Cardiac fibroblast (primary cell): ENCODE measurements around the gene STK11IP.

Experiments used
- DNase-seq, 2 donors: peaks; one replicate each; pipeline versions ENCODE4 v3.0.0 to v3.0.0-alpha.2; 2010; ENCODE audit warnings: low read depth in 2 of 2
- H3K4me3 ChIP-seq, 2 donors: replicated peaks in 1 of 2; 1 replicate in 1 of 2; 2 replicates in 1 of 2; pipeline ENCODE4 v1.5.1; 2011; ENCODE audit warnings: low read depth in 2 of 2, low read length in 2 of 2, mild to moderate bottlenecking in 2 of 2, moderate library complexity in 1 of 2
- TF ChIP-seq, protein P1 (sequence below): IDR thresholded peaks from one replicate; pipeline ENCODE4 v1.5.1; 2011; ENCODE audit warnings: low read depth, mild to moderate bottlenecking, low read length, inconsistent platforms

Gene STK11IP

GRCh38 chr2:219629976-219630695 is 32.5 kb downstream of the STK11IP start:
- no peak overlapping the region for H3K4me3 ChIP-seq
- TF ChIP-seq, protein P1, sequence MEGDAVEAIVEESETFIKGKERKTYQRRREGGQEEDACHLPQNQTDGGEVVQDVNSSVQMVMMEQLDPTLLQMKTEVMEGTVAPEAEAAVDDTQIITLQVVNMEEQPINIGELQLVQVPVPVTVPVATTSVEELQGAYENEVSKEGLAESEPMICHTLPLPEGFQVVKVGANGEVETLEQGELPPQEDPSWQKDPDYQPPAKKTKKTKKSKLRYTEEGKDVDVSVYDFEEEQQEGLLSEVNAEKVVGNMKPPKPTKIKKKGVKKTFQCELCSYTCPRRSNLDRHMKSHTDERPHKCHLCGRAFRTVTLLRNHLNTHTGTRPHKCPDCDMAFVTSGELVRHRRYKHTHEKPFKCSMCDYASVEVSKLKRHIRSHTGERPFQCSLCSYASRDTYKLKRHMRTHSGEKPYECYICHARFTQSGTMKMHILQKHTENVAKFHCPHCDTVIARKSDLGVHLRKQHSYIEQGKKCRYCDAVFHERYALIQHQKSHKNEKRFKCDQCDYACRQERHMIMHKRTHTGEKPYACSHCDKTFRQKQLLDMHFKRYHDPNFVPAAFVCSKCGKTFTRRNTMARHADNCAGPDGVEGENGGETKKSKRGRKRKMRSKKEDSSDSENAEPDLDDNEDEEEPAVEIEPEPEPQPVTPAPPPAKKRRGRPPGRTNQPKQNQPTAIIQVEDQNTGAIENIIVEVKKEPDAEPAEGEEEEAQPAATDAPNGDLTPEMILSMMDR, result no peak
- DNase-seq, result peak in 1 of 2 donors; percentile 7

GRCh38 chr2:219630770-219631405 is 33.2 kb downstream of the STK11IP start:
- TF ChIP-seq, protein P1, result no peak
- H3K4me3 ChIP-seq, result no peak overlapping the region
- DNase-seq, result no peak

GRCh38 chr2:219631406-219631891 is 33.8 kb downstream of the STK11IP start:
- no peak for DNase-seq
- TF ChIP-seq, protein P1, result no peak
- H3K4me3 ChIP-seq, result no peak overlapping the region

- DNase-seq, result no peak
- TF ChIP-seq, protein P1, result no peak
- no peak overlapping the region for H3K4me3 ChIP-seq
Observed at GRCh38 chr2:219631904-219632759, 34.5 kb downstream of the STK11IP start.

DNA sequence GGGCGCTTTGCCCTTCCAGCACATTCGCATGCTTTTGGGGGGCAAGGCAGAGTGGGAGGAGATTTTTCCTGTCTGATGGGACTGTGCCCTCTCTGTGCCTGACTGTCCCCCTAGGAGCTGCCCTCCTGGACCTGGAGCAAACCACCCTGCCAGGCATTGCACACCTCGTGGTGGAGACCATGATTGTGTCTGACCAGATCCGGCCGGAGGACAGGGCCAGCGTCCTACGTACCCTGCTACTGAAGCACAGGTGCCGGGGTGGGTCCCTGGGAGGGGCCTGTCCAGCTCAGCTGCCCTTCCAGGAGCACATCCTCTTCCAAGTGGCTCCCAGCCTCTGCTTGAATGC is 35.1 kb downstream of the STK11IP start:
- no peak overlapping the region for H3K4me3 ChIP-seq
- no peak for DNase-seq
- TF ChIP-seq, protein P1, result no peak

GRCh38 chr2:219633276-219634065 is 35.8 kb downstream of the STK11IP start:
- TF ChIP-seq, protein P1, result no peak
- no peak overlapping the region for H3K4me3 ChIP-seq
- DNase-seq, result no peak
